ENCODE data around the gene POLR2F.

DNA sequence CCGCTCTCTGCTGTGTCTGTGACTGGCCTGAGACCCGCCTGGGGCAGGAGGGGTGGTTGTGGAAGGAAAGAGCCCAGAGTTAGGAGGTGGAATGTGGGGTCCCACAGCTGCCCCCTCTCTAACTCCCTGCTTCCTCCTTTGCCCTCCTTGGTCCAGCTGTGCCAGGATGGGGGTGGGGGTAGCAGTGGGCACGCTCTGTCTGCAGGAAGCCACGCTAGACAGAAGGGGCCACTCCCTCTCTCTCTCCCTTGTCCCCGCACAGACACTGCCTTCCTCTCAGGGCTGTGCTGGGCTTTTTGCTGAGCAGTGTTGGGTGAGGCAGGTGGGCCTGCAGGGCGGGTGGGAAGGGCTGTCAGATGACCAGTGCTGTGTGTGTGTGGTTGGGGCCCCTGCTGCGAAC lies 32.9 kb downstream of the POLR2F start:
- TF ChIP-seq, protein P1, sequence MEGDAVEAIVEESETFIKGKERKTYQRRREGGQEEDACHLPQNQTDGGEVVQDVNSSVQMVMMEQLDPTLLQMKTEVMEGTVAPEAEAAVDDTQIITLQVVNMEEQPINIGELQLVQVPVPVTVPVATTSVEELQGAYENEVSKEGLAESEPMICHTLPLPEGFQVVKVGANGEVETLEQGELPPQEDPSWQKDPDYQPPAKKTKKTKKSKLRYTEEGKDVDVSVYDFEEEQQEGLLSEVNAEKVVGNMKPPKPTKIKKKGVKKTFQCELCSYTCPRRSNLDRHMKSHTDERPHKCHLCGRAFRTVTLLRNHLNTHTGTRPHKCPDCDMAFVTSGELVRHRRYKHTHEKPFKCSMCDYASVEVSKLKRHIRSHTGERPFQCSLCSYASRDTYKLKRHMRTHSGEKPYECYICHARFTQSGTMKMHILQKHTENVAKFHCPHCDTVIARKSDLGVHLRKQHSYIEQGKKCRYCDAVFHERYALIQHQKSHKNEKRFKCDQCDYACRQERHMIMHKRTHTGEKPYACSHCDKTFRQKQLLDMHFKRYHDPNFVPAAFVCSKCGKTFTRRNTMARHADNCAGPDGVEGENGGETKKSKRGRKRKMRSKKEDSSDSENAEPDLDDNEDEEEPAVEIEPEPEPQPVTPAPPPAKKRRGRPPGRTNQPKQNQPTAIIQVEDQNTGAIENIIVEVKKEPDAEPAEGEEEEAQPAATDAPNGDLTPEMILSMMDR (IDR thresholded peaks at IDR 0.05) = no peak
- TF ChIP-seq EZH2 (IDR thresholded peaks at IDR 0.05) = no peak

Measured in neural progenitor cell (in vitro differentiated cells).